NCI-H526 (cell line): ENCODE measurements around the gene SF3B2.
A peak's percentile ranks its signal among the peaks of the same experiment; 100 is the strongest.
"Not testable (repeated sequence)": the region's sequence is repeated elsewhere in the genome, so short reads cannot be mapped to it uniquely, and the experiment has no call there.

Experiments used
- DNase-seq, 2 experiments: peaks; one replicate each; lab custom pipeline; 2025; lab: John Stamatoyannopoulos, UW

SF3B2 gene

GRCh38 chr11:66017321-66017720, 34.8 kb upstream of the SF3B2 start:
- no peak for DNase-seq

- no peak for DNase-seq
Observed at GRCh38 chr11:66020212-66020611, 32.0 kb upstream of the SF3B2 start.

- DNase-seq, result no peak
Observed at GRCh38 chr11:66020618-66021357, 31.4 kb upstream of the SF3B2 start.

GRCh38 chr11:66022401-66023185, 29.6 kb upstream of the SF3B2 start:
- DNase-seq, result peak; percentile 40 to 85

GRCh38 chr11:66023186-66023440, 29.1 kb upstream of the SF3B2 start:
- not testable (repeated sequence) for DNase-seq

- no peak for DNase-seq
Observed at GRCh38 chr11:66026017-66026529, 26.1 kb upstream of the SF3B2 start, which contains the start of gene CATSPER1. CATSPER1 (minus strand) TSS chr11:66026479; CDS start chr11:66026379, 100 bp downstream.

- no peak for DNase-seq
Observed at GRCh38 chr11:66032957-66033735, 19.0 kb upstream of the SF3B2 start.

- no peak for DNase-seq
Observed at GRCh38 chr11:66035653-66036333, 16.4 kb upstream of the SF3B2 start.

- no peak for DNase-seq
Observed at GRCh38 chr11:66036334-66036710, 15.8 kb upstream of the SF3B2 start.

- no peak for DNase-seq
Observed at GRCh38 chr11:66037327-66037726, 14.8 kb upstream of the SF3B2 start.

GRCh38 chr11:66039765-66040164, 12.4 kb upstream of the SF3B2 start:
- DNase-seq, result no peak

- no peak for DNase-seq
Observed at GRCh38 chr11:66042227-66042995, 9.8 kb upstream of the SF3B2 start.

GRCh38 chr11:66042996-66043906, 8.9 kb upstream of the SF3B2 start:
- DNase-seq, result no peak

- no peak for DNase-seq
Observed at GRCh38 chr11:66044757-66045156, 7.4 kb upstream of the SF3B2 start.

- peak; percentile 57 to 93 for DNase-seq
Observed at GRCh38 chr11:66045177-66045639, 7.0 kb upstream of the SF3B2 start.

- DNase-seq, result no peak
Observed at GRCh38 chr11:66046901-66047300, 5.3 kb upstream of the SF3B2 start.

- DNase-seq, result no peak
Observed at GRCh38 chr11:66047541-66048365, 4.4 kb upstream of the SF3B2 start.

GRCh38 chr11:66048547-66049323, 3.4 kb upstream of the SF3B2 start, which contains the start of gene GAL3ST3:
GAL3ST3 (minus strand) TSS chr11:66049161; CDS start chr11:66045415, 3,746 bp downstream.
- peak in 1 of 2 experiments; percentile 71 for DNase-seq
